Duodenal mucosa (tissue), 2 donors: ENCODE data around the gene CD58.

ENCODE experiments used
- H3K27ac ChIP-seq: one replicate; pipeline ENCODE4 v1.7.0; 2013; ENCODE audit warnings: low read depth, low read length
- H3K27me3 ChIP-seq, 2 donors: one replicate each; pipeline ENCODE4 v1.7.0; 2013; ENCODE audit warnings: low read length in 2 of 2, control low read depth in 1 of 2; ENCODE audit not compliant: insufficient read depth in 2 of 2, control insufficient read depth in 1 of 2
- H3K36me3 ChIP-seq, 2 donors: one replicate each; pipeline ENCODE4 v1.7.0; 2013; ENCODE audit warnings: low read length in 2 of 2, control low read depth in 1 of 2; ENCODE audit not compliant: insufficient read depth in 2 of 2, control insufficient read depth in 1 of 2
- H3K4me1 ChIP-seq, 2 donors: one replicate each; pipeline ENCODE4 v1.7.0; 2013; ENCODE audit warnings: low read length in 2 of 2, control low read depth in 1 of 2; ENCODE audit not compliant: insufficient read depth in 2 of 2, control insufficient read depth in 1 of 2
- H3K4me3 ChIP-seq, 2 donors: one replicate each; pipeline ENCODE4 v1.7.0; 2013; ENCODE audit warnings: low read length in 2 of 2, low read depth in 1 of 2
- H3K9ac ChIP-seq, 2 donors: one replicate each; pipeline ENCODE4 v1.7.0; 2013; ENCODE audit warnings: low read length in 2 of 2, low read depth in 1 of 2
- H3K9me3 ChIP-seq, 2 donors: one replicate each; pipeline ENCODE4 v1.7.0; 2013; ENCODE audit warnings: low read length in 2 of 2, control low read depth in 1 of 2; ENCODE audit not compliant: control insufficient read depth in 1 of 2

The CD58 gene

GRCh38 chr1:116502671-116503314 lies 68.0 kb downstream of the CD58 start:
- Histone ChIP-seq H3K9me3 (no peaks in the 10 kb centered on the region), H3K27ac (no peak overlapping the region), H3K4me1 (peaks cover 35 to 57% of the 10 kb centered on the region in 2 donors), H3K9ac (no peak overlapping the region), H3K4me3 (no peak overlapping the region), H3K36me3 (no peaks in the 10 kb centered on the region), H3K27me3 (no peaks in the 10 kb centered on the region)

GRCh38 chr1:116501870-116502244 lies 69.0 kb downstream of the CD58 start:
- no peaks in the 10 kb centered on the region for H3K9me3 ChIP-seq

GRCh38 chr1:116501125-116501869 lies 69.5 kb downstream of the CD58 start:
- no peaks in the 10 kb centered on the region for H3K36me3 ChIP-seq
- no peaks in the 10 kb centered on the region for H3K27me3 ChIP-seq
- H3K4me3 ChIP-seq = no peak overlapping the region
- H3K9me3 ChIP-seq = no peaks in the 10 kb centered on the region
- H3K27ac ChIP-seq = no peak overlapping the region
- peaks cover 36 to 66% of the 10 kb centered on the region in 2 donors for H3K4me1 ChIP-seq
- no peak overlapping the region for H3K9ac ChIP-seq

More at GRCh38 chr1:116501870-116502244, 69.0 kb downstream of the CD58 start:
- Histone ChIP-seq H3K27ac (no peak overlapping the region), H3K9ac (no peak overlapping the region), H3K36me3 (no peaks in the 10 kb centered on the region), H3K27me3 (no peaks in the 10 kb centered on the region), H3K4me3 (no peak overlapping the region), H3K4me1 (peaks cover 34 to 64% of the 10 kb centered on the region in 2 donors)

GRCh38 chr1:116498789-116499628 lies 71.8 kb downstream of the CD58 start:
- H3K4me3 ChIP-seq = no peak overlapping the region
- H3K27ac ChIP-seq = no peak overlapping the region
- no peaks in the 10 kb centered on the region for H3K27me3 ChIP-seq
- peaks cover 37 to 76% of the 10 kb centered on the region in 2 donors for H3K4me1 ChIP-seq
- H3K9me3 ChIP-seq = no peaks in the 10 kb centered on the region
- H3K36me3 ChIP-seq = no peaks in the 10 kb centered on the region
- no peak overlapping the region for H3K9ac ChIP-seq

GRCh38 chr1:116497656-116498055 lies 73.2 kb downstream of the CD58 start:
- H3K4me3 ChIP-seq = no peak overlapping the region
- H3K27ac ChIP-seq = no peak overlapping the region
- H3K9ac ChIP-seq = no peak overlapping the region
- peaks cover 40 to 73% of the 10 kb centered on the region in 2 donors for H3K4me1 ChIP-seq
- no peaks in the 10 kb centered on the region for H3K9me3 ChIP-seq
- no peaks in the 10 kb centered on the region for H3K27me3 ChIP-seq
- H3K36me3 ChIP-seq = no peaks in the 10 kb centered on the region

- H3K27me3 ChIP-seq = no peaks in the 10 kb centered on the region
- H3K9me3 ChIP-seq = no peaks in the 10 kb centered on the region
- no peak overlapping the region for H3K4me3 ChIP-seq
- H3K27ac ChIP-seq = no peak overlapping the region
- H3K36me3 ChIP-seq = no peaks in the 10 kb centered on the region
- no peak overlapping the region for H3K9ac ChIP-seq
- peaks cover 44 to 77% of the 10 kb centered on the region in 2 donors for H3K4me1 ChIP-seq
These were observed 73.9 kb downstream of the CD58 start for GRCh38 chr1:116496898-116497297.

GRCh38 chr1:116496380-116496779 lies 74.4 kb downstream of the CD58 start:
- Histone ChIP-seq H3K9me3 (no peaks in the 10 kb centered on the region), H3K27me3 (no peaks in the 10 kb centered on the region), H3K4me1 (peaks cover 44 to 72% of the 10 kb centered on the region in 2 donors), H3K9ac (no peak overlapping the region), H3K36me3 (no peaks in the 10 kb centered on the region), H3K27ac (no peak overlapping the region), H3K4me3 (no peak overlapping the region)

- Histone ChIP-seq H3K36me3 (no peaks in the 10 kb centered on the region), H3K9ac (no peak overlapping the region), H3K27ac (peak overlapping the region; percentile 48), H3K4me1 (peaks cover 40 to 73% of the 10 kb centered on the region in 2 donors), H3K9me3 (no peaks in the 10 kb centered on the region), H3K4me3 (peak overlapping the region in 1 of 2 donors; percentile 13), H3K27me3 (no peaks in the 10 kb centered on the region)
These were observed 75.3 kb downstream of the CD58 start for GRCh38 chr1:116495535-116495934.

GRCh38 chr1:116494745-116495144 lies 76.1 kb downstream of the CD58 start:
- Histone ChIP-seq H3K36me3 (no peaks in the 10 kb centered on the region), H3K4me3 (peak overlapping the region; percentile 41 to 48), H3K27me3 (no peaks in the 10 kb centered on the region), H3K9ac (peak overlapping the region; percentile 10 to 46), H3K9me3 (no peaks in the 10 kb centered on the region), H3K4me1 (peaks cover 48 to 81% of the 10 kb centered on the region in 2 donors), H3K27ac (peak overlapping the region; percentile 55)

- peak overlapping the region; percentile 41 to 48 for H3K4me3 ChIP-seq
- peaks cover 49 to 85% of the 10 kb centered on the region in 2 donors for H3K4me1 ChIP-seq
- peak overlapping the region; percentile 55 for H3K27ac ChIP-seq
- no peaks in the 10 kb centered on the region for H3K27me3 ChIP-seq
- no peaks in the 10 kb centered on the region for H3K36me3 ChIP-seq
- H3K9ac ChIP-seq = peak overlapping the region; percentile 10 to 46
- H3K9me3 ChIP-seq = no peaks in the 10 kb centered on the region
These were observed 76.5 kb downstream of the CD58 start for GRCh38 chr1:116494353-116494692.
